ENCODE results near the gene LARGE1.

- TF ChIP-seq POLR2A (IDR thresholded peaks at IDR 0.05) (no peak), CTCF (IDR thresholded peaks at IDR 0.05) (no peak)
These were observed 515.6 kb downstream of the LARGE1 start for GRCh38 chr22:33404723-33405122.

Data from body of pancreas (tissue), 4 donors.